Amygdala (tissue), 56 donors: ENCODE results near the gene ACSF2.

ENCODE experiments used
- DNase-seq, 56 donors: peaks; one replicate each; lab custom pipeline; 2025; lab: John Stamatoyannopoulos, UW

The ACSF2 gene

GRCh38 chr17:50460831-50461526, 35.0 kb downstream of the ACSF2 start:
- DNase-seq = no peak

GRCh38 chr17:50461550-50462132, 35.6 kb downstream of the ACSF2 start:
- no peak for DNase-seq

- no peak for DNase-seq
These were observed 36.4 kb downstream of the ACSF2 start for GRCh38 chr17:50462446-50462845.

GRCh38 chr17:50464121-50464520, 38.1 kb downstream of the ACSF2 start:
- no peak for DNase-seq

GRCh38 chr17:50464736-50465135, 38.7 kb downstream of the ACSF2 start:
- no peak for DNase-seq

DNA sequence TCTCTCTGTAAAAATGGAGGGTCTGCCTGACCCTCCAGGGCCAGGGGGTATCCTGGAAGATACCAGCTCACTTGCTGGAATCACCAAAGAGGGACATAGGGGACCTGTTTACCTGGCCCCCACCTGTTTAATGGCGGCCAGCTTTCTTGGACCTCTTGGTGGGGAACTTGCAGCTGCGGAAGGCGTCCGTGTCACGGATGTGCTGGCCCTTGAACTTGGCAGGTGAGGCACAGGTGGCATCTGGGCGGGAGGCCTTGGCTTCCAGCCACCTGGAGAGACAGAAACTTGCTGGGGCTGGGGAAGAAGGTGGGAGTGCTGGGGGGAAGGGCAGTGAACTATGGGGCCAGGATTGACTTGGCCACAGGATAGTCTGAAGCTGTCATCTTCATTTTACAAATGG, 39.2 kb downstream of the ACSF2 start:
- no peak for DNase-seq

DNA sequence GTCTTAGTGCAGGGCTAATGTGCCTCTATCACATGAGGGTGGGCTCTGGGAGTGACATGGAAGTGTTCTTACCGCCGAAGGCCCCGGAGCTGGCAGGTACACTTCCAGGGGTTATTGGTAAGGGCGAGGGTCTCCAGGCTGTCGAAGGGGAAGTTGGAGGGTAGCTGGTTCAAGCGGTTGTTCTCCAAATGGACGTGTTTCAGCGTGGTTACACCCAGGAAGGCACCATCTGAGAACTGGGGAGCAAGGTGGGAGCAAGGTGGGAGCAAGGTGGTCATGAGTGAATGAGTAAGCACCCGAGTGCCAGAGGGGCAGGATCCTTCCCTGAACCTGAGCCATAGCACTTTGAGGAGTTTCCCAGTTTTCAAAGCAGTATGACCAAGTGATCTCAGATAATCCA, 39.6 kb downstream of the ACSF2 start:
- no peak for DNase-seq

DNA sequence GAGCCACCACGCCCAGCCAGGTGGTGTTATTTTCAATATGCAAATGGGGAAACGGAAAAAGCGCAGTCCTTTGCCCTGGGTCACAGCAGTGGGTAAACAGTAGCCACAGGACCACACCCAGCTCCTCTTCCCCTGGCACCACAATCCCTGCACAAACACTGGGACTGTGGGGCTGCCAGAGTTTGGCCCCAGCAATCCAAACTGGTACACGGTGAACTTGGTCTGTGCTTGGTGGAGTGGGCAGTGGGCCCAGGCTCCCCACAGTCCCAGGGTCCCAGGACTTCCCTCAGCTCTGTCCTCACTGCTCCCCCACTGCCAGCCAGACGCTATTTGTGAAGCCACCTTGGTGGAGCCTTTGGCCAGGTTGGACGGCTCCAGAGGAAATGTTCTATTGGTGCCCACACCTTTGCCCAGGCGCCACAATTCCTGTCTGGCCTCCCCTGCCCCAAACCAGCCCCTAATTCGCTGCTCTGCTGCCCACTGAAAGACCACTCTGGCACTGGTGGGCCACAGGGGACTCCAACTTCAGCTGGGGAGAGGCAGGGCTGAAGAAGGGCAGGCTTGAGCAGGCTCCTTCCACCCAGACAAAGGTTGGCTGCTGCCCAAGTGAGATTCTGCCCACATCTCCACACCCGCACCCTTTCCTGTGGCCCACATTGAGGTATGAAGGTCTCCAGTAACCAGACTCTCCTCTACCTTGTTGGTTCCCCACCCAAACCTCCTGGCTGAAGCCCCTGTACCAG, 40.5 kb downstream of the ACSF2 start:
- no peak for DNase-seq

- no peak for DNase-seq
These were observed 41.3 kb downstream of the ACSF2 start for GRCh38 chr17:50467114-50467854.

- DNase-seq = no peak
These were observed 41.9 kb downstream of the ACSF2 start for GRCh38 chr17:50467855-50468303.

DNA sequence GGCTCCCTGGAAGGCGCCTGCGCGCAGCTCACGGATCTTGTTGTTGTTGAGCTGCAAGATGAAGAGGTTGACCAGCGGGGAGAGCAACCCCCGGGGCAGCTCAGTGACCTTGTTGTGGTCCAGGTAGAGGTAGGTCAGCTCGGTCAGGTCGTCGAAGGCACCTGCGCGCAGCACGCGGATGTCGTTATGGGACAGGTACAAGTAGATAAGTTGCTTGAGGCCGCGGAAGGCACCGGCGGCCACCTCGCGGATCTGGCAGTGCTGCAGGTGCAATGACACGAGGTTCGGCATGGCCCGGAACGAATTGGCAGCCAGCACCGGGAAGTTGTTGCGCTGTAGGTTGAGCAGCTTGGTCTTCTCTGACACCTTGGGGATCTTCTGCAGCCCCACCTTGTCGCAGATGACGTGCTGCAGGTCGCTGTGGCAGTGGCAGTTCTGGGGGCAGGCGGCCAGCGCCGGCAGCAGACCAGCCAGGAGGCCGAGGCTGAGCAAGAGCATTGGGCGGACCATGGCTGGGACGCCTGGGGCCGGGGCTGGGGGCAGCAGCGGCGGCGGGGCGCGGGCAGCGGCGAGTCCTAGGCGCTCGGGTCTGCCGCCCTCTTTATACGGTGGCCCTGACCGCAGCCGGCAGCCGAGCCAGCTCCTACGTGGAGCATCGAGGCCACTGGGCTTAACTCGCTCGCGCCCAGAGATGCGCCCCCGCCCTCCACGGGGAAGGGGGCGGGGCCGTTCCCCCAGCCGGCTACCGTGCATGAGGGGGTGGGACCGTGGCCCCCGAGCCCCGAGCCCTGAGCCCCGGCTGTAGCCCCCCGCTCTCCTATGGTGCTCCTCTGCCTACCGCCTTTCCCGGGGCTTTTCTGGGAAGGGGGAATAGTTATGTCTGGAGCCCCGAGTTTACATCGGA, 42.5 kb downstream of the ACSF2 start, which contains the start of gene CHAD:
Gene CHAD (minus strand): TSS at position 577 of the 904 bp plus-strand sequence. CDS start 67 bp downstream, at position 510.
- DNase-seq = peak in 1 of 56 donors; percentile 14

DNA sequence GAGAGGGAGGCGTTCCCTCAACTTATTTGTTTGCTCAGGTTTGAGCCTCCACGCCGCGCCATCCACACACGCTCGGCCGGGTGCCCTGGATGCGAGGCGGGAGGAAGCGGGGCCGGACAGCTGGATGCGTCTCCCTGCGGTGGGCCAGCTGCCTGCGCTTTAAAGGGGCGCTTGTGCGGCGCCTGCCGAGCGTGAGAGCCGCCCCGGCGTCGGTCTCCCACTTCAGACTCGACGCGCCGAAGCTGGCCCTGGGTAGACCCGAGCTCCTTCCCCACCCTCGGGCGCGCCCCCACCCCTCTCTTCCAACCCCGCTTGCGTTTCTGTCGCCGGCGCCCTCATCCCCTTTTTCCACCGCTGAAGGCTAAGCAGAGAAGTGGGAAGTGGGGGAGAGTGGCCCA, 43.2 kb downstream of the ACSF2 start:
- DNase-seq = no peak

GRCh38 chr17:50469671-50470305, 43.8 kb downstream of the ACSF2 start:
- no peak for DNase-seq

DNA sequence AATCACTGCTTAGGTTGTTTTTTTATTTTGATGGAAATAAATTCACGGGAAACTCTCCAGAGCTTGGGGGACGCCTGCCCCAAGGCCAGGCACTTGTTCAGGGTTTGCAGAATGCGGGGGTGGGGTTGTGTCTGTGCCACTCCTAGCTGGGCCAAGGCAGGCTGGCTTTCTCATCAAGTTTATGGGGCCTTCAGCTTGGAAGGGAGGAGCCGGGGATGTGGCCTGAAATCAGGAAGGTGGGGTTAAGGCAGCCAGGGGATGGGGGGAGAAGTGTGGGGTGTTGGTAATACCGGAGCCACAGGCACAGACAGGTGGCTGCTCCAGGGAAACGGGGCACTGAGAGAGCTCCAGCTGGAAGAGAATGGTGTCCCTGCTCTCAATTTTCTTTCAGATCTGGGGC, 44.4 kb downstream of the ACSF2 start:
- no peak for DNase-seq

GRCh38 chr17:50471009-50471905, 45.2 kb downstream of the ACSF2 start:
- no peak for DNase-seq

DNA sequence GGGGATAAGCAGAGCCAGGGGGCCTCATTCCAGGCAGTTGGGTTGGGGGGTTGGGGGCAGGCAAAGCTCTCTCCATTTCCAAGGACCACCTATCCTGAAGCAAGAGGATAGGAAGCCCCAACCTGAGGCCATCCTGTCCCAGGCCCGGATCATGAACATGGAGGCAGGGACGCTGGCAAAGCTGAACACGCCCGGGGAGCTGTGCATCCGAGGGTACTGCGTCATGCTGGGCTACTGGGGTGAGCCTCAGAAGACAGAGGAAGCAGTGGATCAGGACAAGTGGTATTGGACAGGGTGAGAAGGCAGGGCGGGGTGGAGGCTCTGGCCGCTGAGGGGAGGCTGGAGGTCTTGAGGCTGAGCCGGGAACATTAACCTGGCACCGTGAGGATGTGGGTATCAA, 46.3 kb downstream of the ACSF2 start:
- no peak for DNase-seq

DNA sequence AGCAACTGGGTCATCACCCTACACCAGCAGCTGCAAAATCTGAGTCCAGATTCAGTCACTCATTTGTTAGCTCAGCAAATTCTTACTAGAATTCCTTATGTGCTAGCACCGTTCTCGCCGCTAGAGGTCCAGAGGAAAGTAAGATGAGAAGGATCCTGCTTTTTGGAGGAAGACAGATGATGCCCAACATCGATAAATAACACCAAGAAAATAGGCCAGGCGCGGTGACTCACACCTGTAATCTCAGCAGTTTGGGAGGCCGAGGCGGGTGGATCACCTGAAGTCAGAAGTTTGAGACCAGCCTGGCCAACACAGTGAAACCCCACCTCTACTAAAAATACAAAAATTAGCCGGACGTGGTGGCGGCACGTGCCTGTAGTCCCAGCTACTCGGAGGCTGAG, 46.7 kb downstream of the ACSF2 start:
- DNase-seq = peak in 2 of 56 donors; percentile 8 to 20

GRCh38 chr17:50473901-50474300, 47.9 kb downstream of the ACSF2 start:
- DNase-seq = no peak
